SIG-M5 treated with dmso at 0.1 percent for 504 hours (cell line): ENCODE data around the gene MND1.
"Not testable (repeated sequence)": the region's sequence is repeated elsewhere in the genome, so short reads cannot be mapped to it uniquely, and the experiment has no call there.

Experiments
- DNase-seq: peaks from one replicate; lab custom pipeline; 2025; ENCODE audit not compliant: unreplicated experiment; lab: John Stamatoyannopoulos, UW

MND1 gene

GRCh38 chr4:153438916-153439756 lies 94.6 kb downstream of the MND1 start:
- DNase-seq, result no peak

- DNase-seq, result no peak
These were observed 95.3 kb downstream of the MND1 start for GRCh38 chr4:153439831-153440230.

- DNase-seq, result no peak
These were observed 96.0 kb downstream of the MND1 start for GRCh38 chr4:153440475-153440874.

- DNase-seq, result no peak
These were observed 102.9 kb downstream of the MND1 start for GRCh38 chr4:153447175-153447905.

- no peak for DNase-seq
These were observed 103.7 kb downstream of the MND1 start for GRCh38 chr4:153448003-153448731.

- DNase-seq, result no peak
These were observed 104.8 kb downstream of the MND1 start for GRCh38 chr4:153449338-153449737.

GRCh38 chr4:153450544-153450917 lies 106.0 kb downstream of the MND1 start:
- DNase-seq, result no peak

GRCh38 chr4:153451145-153451544 lies 106.7 kb downstream of the MND1 start:
- DNase-seq, result not testable (repeated sequence)

- DNase-seq, result peak; percentile 54
These were observed 107.6 kb downstream of the MND1 start for GRCh38 chr4:153451911-153452657.

GRCh38 chr4:153452658-153453378 lies 108.3 kb downstream of the MND1 start:
- no peak for DNase-seq

GRCh38 chr4:153453402-153453801 lies 108.9 kb downstream of the MND1 start:
- no peak for DNase-seq

GRCh38 chr4:153458969-153459368 lies 114.5 kb downstream of the MND1 start:
- no peak for DNase-seq

GRCh38 chr4:153461549-153461948 lies 117.1 kb downstream of the MND1 start:
- DNase-seq, result not testable (repeated sequence)

GRCh38 chr4:153464068-153464467 lies 119.6 kb downstream of the MND1 start:
- no peak for DNase-seq
